Smooth muscle cell (in vitro differentiated cells): ENCODE results near the gene INTS12. TPM values are rescaled to one million over a fixed set of nuclear protein-coding genes. Genes with fewer than 3 reads are reported as not detected.
"Not testable (repeated sequence)": the region's sequence is repeated elsewhere in the genome, so short reads cannot be mapped to it uniquely, and the experiment has no call there.

Source experiments
- DNase-seq: peaks from one replicate; lab custom pipeline; 2025; ENCODE audit not compliant: unreplicated experiment; lab: John Stamatoyannopoulos, UW
- H2AFZ ChIP-seq: fragments of 200-600 bp; sonication (generic); 2 replicates; pipeline ENCODE4 v1.6.0; 2016; ENCODE audit warnings: antibody characterized with exemption, low read depth, mild to moderate bottlenecking
- H3F3A ChIP-seq: fragments of 200-600 bp; sonication (generic); 2 replicates; pipeline ENCODE4 v1.6.0; 2017; ENCODE audit warnings: antibody characterized with exemption, low read depth
- H3K27ac ChIP-seq: fragments of 200-600 bp; sonication (generic); 2 replicates; pipeline ENCODE4 v1.5.1; 2016; ENCODE audit warnings: low read depth, mild to moderate bottlenecking
- H3K27me3 ChIP-seq: fragments of 200-600 bp; sonication (generic); 2 replicates; pipeline ENCODE4 v1.6.1; 2016; ENCODE audit warnings: low read depth, mild to moderate bottlenecking
- H3K36me3 ChIP-seq: fragments of 200-600 bp; sonication (generic); 2 replicates; pipeline ENCODE4 v1.5.1; 2016; ENCODE audit warnings: low read depth
- H3K4me1 ChIP-seq: fragments of 200-600 bp; sonication (generic); 2 replicates; pipeline ENCODE4 v1.5.1; 2016; ENCODE audit warnings: low read depth
- H3K4me2 ChIP-seq: fragments of 200-600 bp; sonication (generic); 2 replicates; pipeline ENCODE4 v1.6.0; 2016; ENCODE audit warnings: mild to moderate bottlenecking
- H3K4me3 ChIP-seq: fragments of 200-600 bp; sonication (generic); 2 replicates; pipeline ENCODE4 v1.5.1; 2016; ENCODE audit warnings: mild to moderate bottlenecking
- H3K79me2 ChIP-seq: fragments of 200-600 bp; sonication (generic); 2 replicates; pipeline ENCODE4 v1.6.0; 2016; ENCODE audit warnings: low read depth, mild to moderate bottlenecking
- H3K9ac ChIP-seq: fragments of 200-600 bp; sonication (generic); 2 replicates; pipeline ENCODE4 v1.6.0; 2016; ENCODE audit warnings: low read depth
- H3K9me3 ChIP-seq: fragments of 200-600 bp; sonication (generic); replicated peaks from 2 replicates; pipeline ENCODE4 v1.5.1; 2016; ENCODE audit warnings: low read depth
- H4K20me1 ChIP-seq: fragments of 200-600 bp; sonication (generic); 2 replicates; pipeline ENCODE4 v1.6.0; 2016; ENCODE audit warnings: low read depth
- WGBS: methylation state at CpG from one replicate; pipeline ENCODE4 v1.1.7; 2016; ENCODE audit warnings: low lambda C conversion rate; 5-methylcytosine and 5-hydroxymethylcytosine counted together
- polyA plus RNA-seq: library from polyadenylated mRNA; unstranded; fragments of >200 nt; fragmentation: Nextera tagmentation; extraction: Ambion mirVana; gene quantifications from 2 replicates; pipeline ENCODE4 v1.2.1, GENCODE V29; 2016
- total RNA-seq: library from RNA; depleted of rRNA; stranded (reverse); fragments of >200 nt; gene quantifications from 2 replicates; pipeline ENCODE4 v1.2.3, GENCODE V29; 2014
- TF ChIP-seq, protein P1 (sequence below): fragments of 200-600 bp; sonication (generic); IDR thresholded peaks from 2 replicates; pipeline ENCODE4 v1.5.1; 2017; ENCODE audit warnings: borderline replicate concordance, mild to moderate bottlenecking, antibody characterized with exemption; ENCODE audit not compliant: insufficient read depth, poor library complexity, severe bottlenecking

The INTS12 gene
- total and polyA plus RNA-seq, 2 experiments from 2014 or later: 23.6 to 29.6 TPM

DNA sequence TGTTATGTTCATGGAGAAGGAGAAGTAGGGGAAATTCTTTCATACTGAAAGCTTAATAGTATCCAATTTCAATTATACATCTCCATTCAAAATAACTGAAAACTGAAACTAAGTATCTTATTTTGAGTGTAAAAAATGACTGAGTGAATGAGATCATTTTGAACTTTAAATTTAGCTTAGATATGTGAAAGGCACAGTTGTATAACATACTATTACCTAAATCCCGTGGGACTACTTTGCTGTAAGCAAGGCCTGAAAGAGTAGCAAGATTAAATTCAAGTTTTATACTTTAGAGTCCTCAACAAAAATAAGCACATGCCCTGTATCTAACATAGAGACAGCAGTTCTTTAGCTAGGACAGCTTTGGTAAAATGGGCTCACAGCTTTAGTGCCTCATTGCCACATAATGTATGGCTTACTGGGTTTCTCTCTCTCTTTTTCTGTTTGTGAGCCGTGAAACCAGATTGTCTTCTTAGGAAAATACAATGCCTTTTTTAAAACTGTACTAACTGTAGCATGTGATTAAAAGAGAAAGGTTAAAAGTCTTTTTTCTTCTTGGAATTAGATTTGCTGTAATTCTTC, 43.3 kb upstream of the INTS12 start:
- no peak for DNase-seq
- H3F3A ChIP-seq: no peaks in the 10 kb centered on the region
- no peaks in the 10 kb centered on the region for H3K4me1 ChIP-seq
- no peaks in the 10 kb centered on the region for H3K36me3 ChIP-seq
- 43% methylated on average over 2 of the region's 2 CpGs for WGBS
- no peak overlapping the region for H3K27ac ChIP-seq
- H3K27me3 ChIP-seq: no peaks in the 10 kb centered on the region
- H3K79me2 ChIP-seq: no peaks in the 10 kb centered on the region
- H3K9ac ChIP-seq: no peak overlapping the region
- H3K4me2 ChIP-seq: no peak overlapping the region
- TF ChIP-seq, protein P1, sequence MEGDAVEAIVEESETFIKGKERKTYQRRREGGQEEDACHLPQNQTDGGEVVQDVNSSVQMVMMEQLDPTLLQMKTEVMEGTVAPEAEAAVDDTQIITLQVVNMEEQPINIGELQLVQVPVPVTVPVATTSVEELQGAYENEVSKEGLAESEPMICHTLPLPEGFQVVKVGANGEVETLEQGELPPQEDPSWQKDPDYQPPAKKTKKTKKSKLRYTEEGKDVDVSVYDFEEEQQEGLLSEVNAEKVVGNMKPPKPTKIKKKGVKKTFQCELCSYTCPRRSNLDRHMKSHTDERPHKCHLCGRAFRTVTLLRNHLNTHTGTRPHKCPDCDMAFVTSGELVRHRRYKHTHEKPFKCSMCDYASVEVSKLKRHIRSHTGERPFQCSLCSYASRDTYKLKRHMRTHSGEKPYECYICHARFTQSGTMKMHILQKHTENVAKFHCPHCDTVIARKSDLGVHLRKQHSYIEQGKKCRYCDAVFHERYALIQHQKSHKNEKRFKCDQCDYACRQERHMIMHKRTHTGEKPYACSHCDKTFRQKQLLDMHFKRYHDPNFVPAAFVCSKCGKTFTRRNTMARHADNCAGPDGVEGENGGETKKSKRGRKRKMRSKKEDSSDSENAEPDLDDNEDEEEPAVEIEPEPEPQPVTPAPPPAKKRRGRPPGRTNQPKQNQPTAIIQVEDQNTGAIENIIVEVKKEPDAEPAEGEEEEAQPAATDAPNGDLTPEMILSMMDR: no peak
- H2AFZ ChIP-seq: no peak overlapping the region
- H4K20me1 ChIP-seq: no peaks in the 10 kb centered on the region
- H3K9me3 ChIP-seq: no peaks in the 10 kb centered on the region
- H3K4me3 ChIP-seq: no peak overlapping the region

DNA sequence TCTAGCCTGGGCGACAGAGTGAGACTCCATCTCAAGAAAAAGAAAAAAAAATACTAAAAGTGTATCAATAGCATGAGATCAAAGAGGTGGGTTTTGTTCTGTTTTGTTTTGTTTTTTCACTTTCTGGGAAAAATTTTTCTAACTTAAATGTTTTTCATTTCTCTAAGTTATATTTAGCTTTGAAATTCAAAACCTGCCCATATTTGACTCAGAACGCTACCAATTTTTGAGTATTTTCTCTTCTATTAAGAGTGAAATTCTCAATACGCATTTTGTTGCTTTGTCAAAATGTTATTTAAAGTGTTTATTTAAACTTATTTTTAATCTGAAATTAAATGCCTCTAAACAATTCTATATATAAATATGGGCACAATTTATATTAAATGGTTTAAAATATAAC, 39.7 kb upstream of the INTS12 start:
- Histone ChIP-seq H3K4me2 (no peak overlapping the region), H3K27ac (no peak overlapping the region), H3K79me2 (no peaks in the 10 kb centered on the region), H3K27me3 (no peaks in the 10 kb centered on the region), H3K36me3 (no peaks in the 10 kb centered on the region), H3K4me1 (no peaks in the 10 kb centered on the region), H4K20me1 (no peaks in the 10 kb centered on the region), H3F3A (no peaks in the 10 kb centered on the region), H3K9me3 (no peaks in the 10 kb centered on the region), H3K9ac (no peak overlapping the region), H2AFZ (no peak overlapping the region), H3K4me3 (no peak overlapping the region)
- WGBS: 97% methylated on average over 3 of the region's 3 CpGs
- TF ChIP-seq, protein P1: no peak
- no peak for DNase-seq

DNA sequence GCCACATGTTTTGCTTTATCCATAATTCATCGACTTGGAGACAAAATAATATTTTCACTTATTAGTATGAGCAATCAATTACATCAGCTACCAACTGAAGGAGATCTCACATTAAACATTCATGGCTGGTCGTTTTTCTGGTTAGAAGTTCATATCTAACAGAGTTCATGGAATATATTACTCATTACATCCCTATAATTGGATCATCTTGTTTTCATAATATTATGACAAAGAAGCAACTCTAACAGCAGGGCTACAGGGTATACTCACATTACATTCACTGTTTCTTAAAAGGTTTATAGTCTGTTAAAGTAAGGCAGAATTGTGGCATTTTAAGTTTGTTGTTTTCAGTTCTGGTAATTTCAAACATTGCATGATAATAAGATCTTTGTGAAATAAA, 33.1 kb upstream of the INTS12 start:
- no peak for DNase-seq
- Histone ChIP-seq H3K4me2 (no peak overlapping the region), H3K79me2 (no peaks in the 10 kb centered on the region), H2AFZ (no peak overlapping the region), H3K9me3 (no peaks in the 10 kb centered on the region), H4K20me1 (no peaks in the 10 kb centered on the region), H3K36me3 (peaks cover 8% of the 10 kb centered on the region), H3K27me3 (no peaks in the 10 kb centered on the region), H3K4me1 (no peaks in the 10 kb centered on the region), H3K4me3 (no peak overlapping the region), H3K9ac (no peak overlapping the region), H3K27ac (no peak overlapping the region), H3F3A (no peaks in the 10 kb centered on the region)
- 89% methylated on average over 2 of the region's 2 CpGs for WGBS
- TF ChIP-seq, protein P1: no peak

DNA sequence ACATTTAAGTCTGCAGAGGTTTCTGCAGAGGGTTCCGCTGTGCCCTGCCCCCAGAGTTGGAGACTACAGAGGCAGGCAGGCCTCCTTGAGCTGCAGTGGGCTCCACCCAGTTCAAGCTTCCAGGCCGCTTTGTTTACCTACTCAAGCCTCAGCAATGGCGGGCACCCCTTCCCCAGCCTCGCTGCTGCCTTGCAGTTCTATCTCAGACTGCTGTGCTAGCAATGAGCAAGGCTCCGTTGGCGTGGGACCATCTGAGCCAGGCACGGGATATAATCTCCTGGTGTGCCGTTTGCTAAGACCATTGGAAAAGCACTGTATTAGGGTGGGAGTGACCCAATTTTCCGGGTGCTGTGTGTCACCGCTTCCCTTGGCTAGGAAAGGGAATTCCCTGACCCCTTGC, 26.7 kb upstream of the INTS12 start:
- H4K20me1 ChIP-seq, H3K4me3 ChIP-seq, H3K4me2 ChIP-seq, H3K27me3 ChIP-seq, H3F3A ChIP-seq, H3K4me1 ChIP-seq, H3K79me2 ChIP-seq, H3K9me3 ChIP-seq, H2AFZ ChIP-seq, DNase-seq, H3K27ac ChIP-seq, H3K9ac ChIP-seq: not testable (repeated sequence)
- peaks cover 15% of the 10 kb centered on the region for H3K36me3 ChIP-seq
- 99% methylated on average over 10 of the region's 10 CpGs for WGBS

DNA sequence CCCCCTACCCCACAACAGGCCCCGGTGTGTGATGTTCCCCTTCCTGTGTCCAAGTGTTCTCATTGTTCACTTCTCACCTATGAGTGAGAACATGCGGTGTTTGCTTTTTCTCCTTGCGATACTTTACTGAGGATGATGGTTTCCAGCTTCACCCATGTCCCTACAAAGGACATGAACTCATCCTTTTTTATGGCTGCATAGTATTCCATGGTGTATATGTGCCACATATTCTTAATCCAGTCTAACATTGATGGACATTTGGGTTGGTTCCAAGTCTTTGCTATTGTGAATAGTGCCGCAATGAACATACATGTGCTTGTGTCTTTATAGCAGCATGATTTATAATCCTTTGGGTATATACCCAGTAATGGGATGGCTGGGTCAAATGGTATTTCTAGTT, 21.4 kb upstream of the INTS12 start:
- not testable (repeated sequence) for H3F3A ChIP-seq, H3K4me2 ChIP-seq, H3K27me3 ChIP-seq, DNase-seq, H3K9ac ChIP-seq, H3K9me3 ChIP-seq, H3K27ac ChIP-seq, H3K4me3 ChIP-seq, H3K79me2 ChIP-seq, H3K4me1 ChIP-seq, H2AFZ ChIP-seq, H4K20me1 ChIP-seq
- 98% methylated on average over 4 of the region's 4 CpGs for whole genome bisulfite sequencing
- peaks cover 15% of the 10 kb centered on the region for H3K36me3 ChIP-seq
